Gastroesophageal sphincter (tissue), 3 donors: ENCODE measurements around the gene E4F1.

ENCODE experiments used
- POLR2A ChIP-seq, 2 donors: fragments of 450-650 bp; IDR thresholded peaks; one replicate each; pipeline ENCODE4 v1.6.1; 2017; ENCODE audit warnings: antibody characterized with exemption in 2 of 2, mild to moderate bottlenecking in 2 of 2, moderate library complexity in 1 of 2
- POLR2AphosphoS5 ChIP-seq: sonication (generic); formaldehyde crosslinking; IDR thresholded peaks from one replicate; pipeline ENCODE4 v1.6.1; 2017; ENCODE audit warnings: antibody characterized with exemption
- TF ChIP-seq, protein P1 (sequence below), 4 experiments: fragments of 200-600 bp in 2 of 4; fragments of 450-650 bp in 2 of 4; sonication (generic) in 1 of 4; IDR thresholded peaks; one replicate each; pipeline ENCODE4 v1.5.1; 2017 to 2019; ENCODE audit warnings: antibody characterized with exemption in 4 of 4, mild to moderate bottlenecking in 2 of 4, moderate library complexity in 2 of 4

GRCh38 chr16:2229091-2229490 lies 5.7 kb downstream of the E4F1 start:
- TF ChIP-seq, protein P1, sequence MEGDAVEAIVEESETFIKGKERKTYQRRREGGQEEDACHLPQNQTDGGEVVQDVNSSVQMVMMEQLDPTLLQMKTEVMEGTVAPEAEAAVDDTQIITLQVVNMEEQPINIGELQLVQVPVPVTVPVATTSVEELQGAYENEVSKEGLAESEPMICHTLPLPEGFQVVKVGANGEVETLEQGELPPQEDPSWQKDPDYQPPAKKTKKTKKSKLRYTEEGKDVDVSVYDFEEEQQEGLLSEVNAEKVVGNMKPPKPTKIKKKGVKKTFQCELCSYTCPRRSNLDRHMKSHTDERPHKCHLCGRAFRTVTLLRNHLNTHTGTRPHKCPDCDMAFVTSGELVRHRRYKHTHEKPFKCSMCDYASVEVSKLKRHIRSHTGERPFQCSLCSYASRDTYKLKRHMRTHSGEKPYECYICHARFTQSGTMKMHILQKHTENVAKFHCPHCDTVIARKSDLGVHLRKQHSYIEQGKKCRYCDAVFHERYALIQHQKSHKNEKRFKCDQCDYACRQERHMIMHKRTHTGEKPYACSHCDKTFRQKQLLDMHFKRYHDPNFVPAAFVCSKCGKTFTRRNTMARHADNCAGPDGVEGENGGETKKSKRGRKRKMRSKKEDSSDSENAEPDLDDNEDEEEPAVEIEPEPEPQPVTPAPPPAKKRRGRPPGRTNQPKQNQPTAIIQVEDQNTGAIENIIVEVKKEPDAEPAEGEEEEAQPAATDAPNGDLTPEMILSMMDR (IDR thresholded peaks at IDR 0.05) = no peak
- TF ChIP-seq POLR2A (IDR thresholded peaks at IDR 0.05) (no peak), POLR2AphosphoS5 (no peak)
